WTC11 (cell line): ENCODE data around the gene GPN3. TPM values are rescaled to one million over a fixed set of nuclear protein-coding genes. Genes with fewer than 3 reads are reported as not detected.
A peak's percentile ranks its signal among the peaks of the same experiment; 100 is the strongest.

ENCODE experiments used
- ATAC-seq: fragments of 200-7000 bp; cut with Tn5 transposase; 2 replicates; pipeline ENCODE4 v1.10.0; 2021; ENCODE audit warnings: mild to moderate bottlenecking, moderate library complexity
- CTCF ChIA-PET: fragments of 300-600 bp; sonication (Branson Sonifier 250); formaldehyde crosslinking; loops from one replicate; lab custom pipeline; 2021; ENCODE audit warnings: antibody characterized with exemption; lab: Charles Lee
- POLR2A ChIA-PET: fragments of 350-600 bp; sonication (Branson Sonifier 250); formaldehyde crosslinking; loops from one replicate; lab custom pipeline; 2021; ENCODE audit warnings: antibody characterized with exemption; lab: Charles Lee
- DNase-seq: peaks from one replicate; pipeline ENCODE4 v3.0.0; 2021; ENCODE audit warnings: low spot score
- H3K27ac Mint-ChIP-seq: 2 replicates; pipeline ENCODE4 v1.8.0; 2021; ENCODE audit warnings: mixed read lengths
- H3K27me3 Mint-ChIP-seq: 2 replicates; pipeline ENCODE4 v1.8.0; 2021; ENCODE audit warnings: low read depth, mild to moderate bottlenecking, moderate library complexity, mixed read lengths
- H3K36me3 Mint-ChIP-seq: 2 replicates; pipeline ENCODE4 v1.8.0; 2021; ENCODE audit warnings: mixed read lengths
- H3K4me1 Mint-ChIP-seq: 2 replicates; pipeline ENCODE4 v1.8.0; 2022; ENCODE audit warnings: mixed read lengths
- H3K4me3 Mint-ChIP-seq: 2 replicates; pipeline ENCODE4 v1.8.0; 2021; ENCODE audit warnings: mild to moderate bottlenecking, moderate library complexity, mixed read lengths
- H3K9me3 Mint-ChIP-seq: 2 replicates; pipeline ENCODE4 v1.8.0; 2021; ENCODE audit warnings: mixed read lengths
- AFF4 ChIP-seq: sonication (generic); formaldehyde crosslinking; IDR thresholded peaks from 2 replicates; pipeline ENCODE4 v1.8.1; 2023; ENCODE audit warnings: mild to moderate bottlenecking, missing genetic modification reagents, borderline replicate concordance
- AR ChIP-seq: fragments of 250-450 bp; sonication (Bioruptor Pico); IDR thresholded peaks from 2 replicates; pipeline ENCODE4 v1.9.0; 2021; ENCODE audit warnings: mild to moderate bottlenecking
- CBFB ChIP-seq: sonication (generic); formaldehyde crosslinking; IDR thresholded peaks from 2 replicates; pipeline ENCODE4 v1.8.1; 2022; ENCODE audit warnings: mild to moderate bottlenecking, low read depth, missing genetic modification reagents
- CDX4 ChIP-seq: fragments of 250-450 bp; sonication (Bioruptor Pico); IDR thresholded peaks from 2 replicates; pipeline ENCODE4 v1.9.0; 2021; ENCODE audit warnings: moderate library complexity, mild to moderate bottlenecking, inconsistent platforms, borderline replicate concordance
- ERG ChIP-seq: fragments of 250-450 bp; sonication (Bioruptor Pico); IDR thresholded peaks from 2 replicates; pipeline ENCODE4 v1.8.0; 2021; ENCODE audit warnings: mild to moderate bottlenecking
- FOXJ3 ChIP-seq: sonication (generic); formaldehyde crosslinking; IDR thresholded peaks from 2 replicates; pipeline ENCODE4 v1.9.0; 2021; ENCODE audit warnings: missing genetic modification reagents, mild to moderate bottlenecking, borderline replicate concordance
- FOXP1 ChIP-seq: sonication (generic); formaldehyde crosslinking; IDR thresholded peaks from 2 replicates; pipeline ENCODE4 v1.8.0; 2022; ENCODE audit warnings: missing genetic modification reagents, mild to moderate bottlenecking, moderate library complexity, borderline replicate concordance
- IRF2 ChIP-seq: sonication (generic); formaldehyde crosslinking; IDR thresholded peaks from 2 replicates; pipeline ENCODE4 v1.8.0; 2022; ENCODE audit warnings: low read depth, missing genetic modification reagents, borderline replicate concordance
- KAT7 ChIP-seq: sonication (generic); formaldehyde crosslinking; IDR thresholded peaks from 2 replicates; pipeline ENCODE4 v1.8.1; 2023; ENCODE audit warnings: missing genetic modification reagents, mild to moderate bottlenecking, borderline replicate concordance
- MAX ChIP-seq: sonication (generic); formaldehyde crosslinking; IDR thresholded peaks from 2 replicates; pipeline ENCODE4 v1.8.0; 2022; ENCODE audit warnings: mild to moderate bottlenecking, missing genetic modification reagents
- PREB ChIP-seq: sonication (generic); formaldehyde crosslinking; IDR thresholded peaks from 2 replicates; pipeline ENCODE4 v1.8.1; 2022; ENCODE audit warnings: mild to moderate bottlenecking, missing genetic modification reagents, moderate library complexity, borderline replicate concordance
- RELA ChIP-seq: sonication (generic); formaldehyde crosslinking; IDR thresholded peaks from 2 replicates; pipeline ENCODE4 v1.8.1; 2022; ENCODE audit warnings: missing genetic modification reagents, mild to moderate bottlenecking, borderline replicate concordance
- SMAD3 ChIP-seq: sonication (generic); formaldehyde crosslinking; IDR thresholded peaks from 2 replicates; pipeline ENCODE4 v1.8.0; 2022; ENCODE audit warnings: missing genetic modification reagents, mild to moderate bottlenecking, borderline replicate concordance
- ZNF138 ChIP-seq: sonication (generic); formaldehyde crosslinking; conservative IDR thresholded peaks from 2 replicates; pipeline ENCODE4 v1.8.1; 2022; ENCODE audit warnings: mild to moderate bottlenecking, moderate library complexity, missing genetic modification reagents
- ZNF281 ChIP-seq: sonication (generic); formaldehyde crosslinking; IDR thresholded peaks from 2 replicates; pipeline ENCODE4 v1.8.0; 2023; ENCODE audit warnings: mild to moderate bottlenecking, missing genetic modification reagents
- ZNF396 ChIP-seq: fragments of 250-450 bp; sonication (Bioruptor Pico); IDR thresholded peaks from 2 replicates; pipeline ENCODE4 v1.8.0; 2021; ENCODE audit warnings: mild to moderate bottlenecking, moderate library complexity, borderline replicate concordance
- ZNF423 ChIP-seq: fragments of 250-450 bp; sonication (Bioruptor Pico); IDR thresholded peaks from 2 replicates; pipeline ENCODE4 v2.1.2; 2022; ENCODE audit warnings: mild to moderate bottlenecking, moderate library complexity
- ZNF671 ChIP-seq: fragments of 250-450 bp; sonication (Bioruptor Pico); IDR thresholded peaks from 2 replicates; pipeline ENCODE4 v1.8.0; 2021; ENCODE audit warnings: mild to moderate bottlenecking
- ZSCAN18 ChIP-seq: fragments of 250-450 bp; sonication (Bioruptor Pico); IDR thresholded peaks from 2 replicates; pipeline ENCODE4 v2.1.2; 2022; ENCODE audit warnings: mild to moderate bottlenecking, moderate library complexity
- total RNA-seq: library from RNA; stranded (reverse); gene quantifications from 3 replicates; pipeline ENCODE4 v1.2.3, GENCODE V29; 2021

Gene GPN3
- total RNA-seq, 1 experiment from 2014 or later, result 46.4 TPM

- CTCF ChIA-PET, result interaction anchor here (0.5 to 1.0 kb wide), 4 partner anchors 37 to 235 kb away, joined by 3 to 6 read pairs (median 4); no protein-coding TSS in a partner anchor
- Mint-ChIP-seq H3K4me3 (peak within 1 kb of the TSS; percentile 98), H3K4me1 (peaks cover 8% of the 10 kb centered on the region), H3K27ac (peak within 1 kb of the TSS; percentile 90), H3K27me3 (peaks cover 30% of the 10 kb centered on the region), H3K9me3 (peaks cover 7% of the 10 kb centered on the region), H3K36me3 (peaks cover 8% of the 10 kb centered on the region)
- POLR2A ChIA-PET, result interaction anchor here (2.1 kb wide), 1 partner anchor 33 kb away, joined by 14 read pairs; the partner anchor contains the start of genes FAM216A and GPN3
- ATAC-seq (peak; percentile 98), DNase-seq (peak; percentile 98)
- TF ChIP-seq FOXP1 (CRISPR knock-in tag) (peak; percentile 100), ZSCAN18 (CRISPR knock-in tag) (no peak), CBFB (peak; percentile 99), ZNF281 (CRISPR knock-in tag) (peak; percentile 100), SMAD3 (peak; percentile 99), FOXJ3 (CRISPR knock-in tag) (peak; percentile 98), ERG (no peak), MAX (CRISPR knock-in tag) (peak; percentile 100), ZNF423 (no peak), AFF4 (CRISPR knock-in tag) (peak; percentile 100), CDX4 (CRISPR knock-in tag) (no peak), KAT7 (CRISPR knock-in tag) (peak; percentile 99), ZNF396 (CRISPR knock-in tag) (peak; percentile 91), ZNF671 (CRISPR knock-in tag) (no peak), RELA (peak; percentile 100), AR (CRISPR knock-in tag) (no peak), ZNF138 (CRISPR knock-in tag) (peak; percentile 99), IRF2 (peak; percentile 93), PREB (CRISPR knock-in tag) (peak; percentile 99)
Measured at GRCh38 chr12:110501752-110502738, 34.0 kb upstream of the GPN3 start, which contains the start of the genes RAD9B and VPS29. TSS of gene RAD9B (plus strand) at chr12:110502331. CDS start at chr12:110502338, 7 bp downstream. TSS of gene VPS29 (minus strand) at chr12:110502111. CDS start at chr12:110502051, 60 bp downstream.
